GM12873 (cell line): ENCODE results near the gene SGK2.

ENCODE experiments used
- TF ChIP-seq, protein P1 (sequence below): IDR thresholded peaks from 2 replicates; pipeline ENCODE4 v1.5.1; 2012; ENCODE audit warnings: low read depth, mild to moderate bottlenecking, moderate library complexity, low read length, control low read depth; ENCODE audit not compliant: insufficient read depth; ENCODE audit errors: missing control alignments

SGK2 gene

GRCh38 chr20:43532416-43533055 is 26.3 kb upstream of the SGK2 start:
- TF ChIP-seq, protein P1, sequence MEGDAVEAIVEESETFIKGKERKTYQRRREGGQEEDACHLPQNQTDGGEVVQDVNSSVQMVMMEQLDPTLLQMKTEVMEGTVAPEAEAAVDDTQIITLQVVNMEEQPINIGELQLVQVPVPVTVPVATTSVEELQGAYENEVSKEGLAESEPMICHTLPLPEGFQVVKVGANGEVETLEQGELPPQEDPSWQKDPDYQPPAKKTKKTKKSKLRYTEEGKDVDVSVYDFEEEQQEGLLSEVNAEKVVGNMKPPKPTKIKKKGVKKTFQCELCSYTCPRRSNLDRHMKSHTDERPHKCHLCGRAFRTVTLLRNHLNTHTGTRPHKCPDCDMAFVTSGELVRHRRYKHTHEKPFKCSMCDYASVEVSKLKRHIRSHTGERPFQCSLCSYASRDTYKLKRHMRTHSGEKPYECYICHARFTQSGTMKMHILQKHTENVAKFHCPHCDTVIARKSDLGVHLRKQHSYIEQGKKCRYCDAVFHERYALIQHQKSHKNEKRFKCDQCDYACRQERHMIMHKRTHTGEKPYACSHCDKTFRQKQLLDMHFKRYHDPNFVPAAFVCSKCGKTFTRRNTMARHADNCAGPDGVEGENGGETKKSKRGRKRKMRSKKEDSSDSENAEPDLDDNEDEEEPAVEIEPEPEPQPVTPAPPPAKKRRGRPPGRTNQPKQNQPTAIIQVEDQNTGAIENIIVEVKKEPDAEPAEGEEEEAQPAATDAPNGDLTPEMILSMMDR, result no peak

GRCh38 chr20:43533060-43533459 is 25.8 kb upstream of the SGK2 start:
- TF ChIP-seq, protein P1, result no peak

DNA sequence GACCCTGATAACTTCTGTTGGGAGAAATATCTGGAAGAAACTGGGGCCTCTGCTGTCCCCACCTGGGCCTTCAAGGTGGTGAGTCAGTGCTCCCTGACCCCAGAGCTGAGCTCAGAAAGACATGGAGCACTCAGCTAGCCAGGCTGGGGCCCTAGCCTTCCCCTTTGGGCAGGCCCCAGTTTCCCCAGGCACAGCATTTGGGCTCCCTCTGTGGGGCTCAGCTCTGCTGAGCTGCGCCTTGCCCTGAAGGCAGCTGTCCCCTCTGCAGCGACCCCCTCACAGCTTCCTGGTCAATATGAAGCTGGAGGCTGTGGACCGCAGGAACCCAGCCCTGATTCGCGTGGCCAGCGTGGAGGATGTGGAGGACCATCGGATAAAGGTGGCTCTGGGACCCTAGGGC is 24.8 kb upstream of the SGK2 start:
- TF ChIP-seq, protein P1, result no peak

GRCh38 chr20:43534791-43535350 is 24.0 kb upstream of the SGK2 start:
- TF ChIP-seq, protein P1, result no peak

DNA sequence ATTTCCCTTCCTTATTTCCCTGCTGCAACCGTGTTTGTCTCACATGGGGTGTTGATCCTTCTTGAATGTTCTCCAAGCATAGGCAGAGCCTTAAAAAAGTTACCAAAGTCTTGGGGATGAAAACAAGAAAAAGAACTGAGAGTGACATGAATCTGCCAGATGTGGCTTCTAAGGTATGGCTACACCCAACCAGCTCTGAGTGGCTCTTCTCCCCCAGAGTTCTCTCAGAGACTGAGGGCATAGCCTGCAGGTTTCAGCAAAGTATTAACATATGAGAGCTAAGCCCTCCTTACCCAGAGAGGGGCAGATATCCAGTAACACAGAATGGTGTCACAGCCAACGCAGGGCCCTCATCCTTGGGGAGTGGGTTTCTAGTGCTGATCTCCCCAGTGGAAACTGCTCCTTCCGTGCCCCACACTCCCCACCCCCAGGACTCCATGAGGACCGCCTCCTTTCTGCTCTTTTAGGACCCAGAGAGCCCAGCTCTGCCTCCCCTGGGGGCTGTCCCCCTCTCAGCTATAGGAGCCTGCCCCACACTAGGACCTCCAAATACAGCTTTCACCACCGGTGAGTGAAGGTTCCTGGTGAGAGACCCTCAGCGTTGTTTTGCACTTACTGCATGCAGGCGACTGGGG is 23.3 kb upstream of the SGK2 start:
- TF ChIP-seq, protein P1, result no peak

GRCh38 chr20:43536041-43536816 is 22.6 kb upstream of the SGK2 start:
- TF ChIP-seq, protein P1, result no peak
